NB4 (cell line): ENCODE results near the gene TPRG1L.

ENCODE experiments used
- POLR2A ChIP-seq: IDR thresholded peaks from 2 replicates; pipeline ENCODE4 v1.6.1; 2011; ENCODE audit warnings: mild to moderate bottlenecking; ENCODE audit not compliant: insufficient read length; ENCODE audit errors: extremely low read depth
- TF ChIP-seq, protein P1 (sequence below): IDR thresholded peaks from one replicate; pipeline ENCODE4 v1.5.1; 2012; ENCODE audit warnings: low read depth, low read length

GRCh38 chr1:3669971-3670431 lies 45.2 kb downstream of the TPRG1L start:
- TF ChIP-seq, protein P1, sequence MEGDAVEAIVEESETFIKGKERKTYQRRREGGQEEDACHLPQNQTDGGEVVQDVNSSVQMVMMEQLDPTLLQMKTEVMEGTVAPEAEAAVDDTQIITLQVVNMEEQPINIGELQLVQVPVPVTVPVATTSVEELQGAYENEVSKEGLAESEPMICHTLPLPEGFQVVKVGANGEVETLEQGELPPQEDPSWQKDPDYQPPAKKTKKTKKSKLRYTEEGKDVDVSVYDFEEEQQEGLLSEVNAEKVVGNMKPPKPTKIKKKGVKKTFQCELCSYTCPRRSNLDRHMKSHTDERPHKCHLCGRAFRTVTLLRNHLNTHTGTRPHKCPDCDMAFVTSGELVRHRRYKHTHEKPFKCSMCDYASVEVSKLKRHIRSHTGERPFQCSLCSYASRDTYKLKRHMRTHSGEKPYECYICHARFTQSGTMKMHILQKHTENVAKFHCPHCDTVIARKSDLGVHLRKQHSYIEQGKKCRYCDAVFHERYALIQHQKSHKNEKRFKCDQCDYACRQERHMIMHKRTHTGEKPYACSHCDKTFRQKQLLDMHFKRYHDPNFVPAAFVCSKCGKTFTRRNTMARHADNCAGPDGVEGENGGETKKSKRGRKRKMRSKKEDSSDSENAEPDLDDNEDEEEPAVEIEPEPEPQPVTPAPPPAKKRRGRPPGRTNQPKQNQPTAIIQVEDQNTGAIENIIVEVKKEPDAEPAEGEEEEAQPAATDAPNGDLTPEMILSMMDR = no peak
- no peak for TF ChIP-seq POLR2A
